ENCODE results near the gene NSF. TPM values are rescaled to one million over a fixed set of nuclear protein-coding genes. Genes with fewer than 3 reads are reported as not detected.
"Not testable (repeated sequence)": the region's sequence is repeated elsewhere in the genome, so short reads cannot be mapped to it uniquely, and the experiment has no call there.

The NSF gene
- total and polyA plus RNA-seq, 10 of the 15 experiments (the other 5 are each of a cell fraction or from before 2014, with no cell fraction given), result 6.8 to 25.6 (median 16.8) TPM

GRCh38 chr17:46579083-46580075 is 11.1 kb upstream of the NSF start, which contains the start of gene ARL17A:
Gene ARL17A, minus strand, starts transcription at chr17:46579691. Its CDS starts 3,369 bp downstream, at chr17:46576322.
- DNase-seq (ENCODE audit: low read depth, low spot score); SMC1A ChIA-PET (ENCODE audit: uncharacterized antibody, unreplicated experiment); H3K9ac ChIP-seq (ENCODE audit: control insufficient read depth, insufficient read depth, low read length); in situ Hi-C loops (cut with MboI); CTCF ChIA-PET; H3K27me3 ChIP-seq (replicated peaks in 1 of 2; ENCODE audit: control insufficient read depth in 2 of 2, insufficient read depth in 2 of 2, low read length in 1 of 2); RAD21 ChIA-PET (ENCODE audit: unreplicated experiment); H3K27ac ChIP-seq (ENCODE audit: control insufficient read depth, insufficient read depth); H3K9me3 ChIP-seq (replicated peaks; ENCODE audit: control insufficient read depth, insufficient read depth, low read length); H3K79me2 ChIP-seq (ENCODE audit: control insufficient read depth, insufficient read depth, low read length); H2AFZ ChIP-seq (ENCODE audit: control insufficient read depth, low read depth, low read length); H4K20me1 ChIP-seq (ENCODE audit: control insufficient read depth, insufficient read depth); intact Hi-C loops (cut with micrococcal nuclease; ENCODE audit: unreplicated experiment); H3K4me1 ChIP-seq (ENCODE audit: control insufficient read depth, insufficient read depth, low read length); H3K4me3 ChIP-seq; POLR2A ChIA-PET; H3K36me3 ChIP-seq (ENCODE audit: control insufficient read depth in 2 of 2, insufficient read depth in 2 of 2, low read length in 1 of 2); H3K4me2 ChIP-seq (ENCODE audit: control insufficient read depth, insufficient read depth): not testable (repeated sequence)
- FAIRE-seq (peak; percentile 100), ATAC-seq (peak; percentile 93)
- WGBS (ENCODE audit: insufficient coverage, insufficient replicate concordance, low lambda C conversion rate, missing lambda C conversion rate), result 0% methylated on average over 5 of the region's 65 CpGs
- TSS peak; percentile 88 for BruUV-seq (replicated peaks)

- H3K27me3 ChIP-seq (replicated peaks in 1 of 2; ENCODE audit: control insufficient read depth in 2 of 2, insufficient read depth in 2 of 2, low read length in 1 of 2); H3K36me3 ChIP-seq (ENCODE audit: control insufficient read depth in 2 of 2, insufficient read depth in 2 of 2, low read length in 1 of 2); H3K4me3 ChIP-seq; BruUV-seq (replicated peaks); intact Hi-C loops (cut with micrococcal nuclease; ENCODE audit: unreplicated experiment); H3K4me1 ChIP-seq (ENCODE audit: control insufficient read depth, insufficient read depth, low read length); H3K27ac ChIP-seq (ENCODE audit: control insufficient read depth, insufficient read depth); POLR2A ChIA-PET; in situ Hi-C loops (cut with MboI); CTCF ChIA-PET; H3K9me3 ChIP-seq (replicated peaks; ENCODE audit: control insufficient read depth, insufficient read depth, low read length); SMC1A ChIA-PET (ENCODE audit: uncharacterized antibody, unreplicated experiment); H2AFZ ChIP-seq (ENCODE audit: control insufficient read depth, low read depth, low read length); FAIRE-seq; H3K79me2 ChIP-seq (ENCODE audit: control insufficient read depth, insufficient read depth, low read length); H3K4me2 ChIP-seq (ENCODE audit: control insufficient read depth, insufficient read depth); H4K20me1 ChIP-seq (ENCODE audit: control insufficient read depth, insufficient read depth); RAD21 ChIA-PET (ENCODE audit: unreplicated experiment); DNase-seq (ENCODE audit: low read depth, low spot score); H3K9ac ChIP-seq (ENCODE audit: control insufficient read depth, insufficient read depth, low read length): not testable (repeated sequence)
- peak; percentile 11; the same call in 2 of the 3 replicates for ATAC-seq
- WGBS (ENCODE audit: insufficient coverage, insufficient replicate concordance, low lambda C conversion rate, missing lambda C conversion rate), result 25% methylated on average over 4 of the region's 18 CpGs
Measured at GRCh38 chr17:46580082-46580481, 10.4 kb upstream of the NSF start.

GRCh38 chr17:46585444-46585843 is 5.0 kb upstream of the NSF start:
- H3K9ac ChIP-seq (ENCODE audit: control insufficient read depth, insufficient read depth, low read length); H3K27me3 ChIP-seq (replicated peaks in 1 of 2; ENCODE audit: control insufficient read depth in 2 of 2, insufficient read depth in 2 of 2, low read length in 1 of 2); FAIRE-seq; CTCF ChIA-PET; H3K4me1 ChIP-seq (ENCODE audit: control insufficient read depth, insufficient read depth, low read length); intact Hi-C loops (cut with micrococcal nuclease; ENCODE audit: unreplicated experiment); H2AFZ ChIP-seq (ENCODE audit: control insufficient read depth, low read depth, low read length); in situ Hi-C loops (cut with MboI); H3K27ac ChIP-seq (ENCODE audit: control insufficient read depth, insufficient read depth); H3K4me2 ChIP-seq (ENCODE audit: control insufficient read depth, insufficient read depth); H3K36me3 ChIP-seq (ENCODE audit: control insufficient read depth in 2 of 2, insufficient read depth in 2 of 2, low read length in 1 of 2); ATAC-seq; SMC1A ChIA-PET (ENCODE audit: uncharacterized antibody, unreplicated experiment); DNase-seq (ENCODE audit: low read depth, low spot score); POLR2A ChIA-PET; H4K20me1 ChIP-seq (ENCODE audit: control insufficient read depth, insufficient read depth); BruUV-seq (replicated peaks); H3K9me3 ChIP-seq (replicated peaks; ENCODE audit: control insufficient read depth, insufficient read depth, low read length); H3K4me3 ChIP-seq; RAD21 ChIA-PET (ENCODE audit: unreplicated experiment); H3K79me2 ChIP-seq (ENCODE audit: control insufficient read depth, insufficient read depth, low read length): not testable (repeated sequence)
- no CpG with 5 or more reads among the region's 3 CpGs for WGBS (ENCODE audit: insufficient coverage, insufficient replicate concordance, low lambda C conversion rate, missing lambda C conversion rate)

- no CpG with 5 or more reads among the region's 7 CpGs for WGBS (ENCODE audit: insufficient coverage, insufficient replicate concordance, low lambda C conversion rate, missing lambda C conversion rate)
- POLR2A ChIA-PET; H3K4me3 ChIP-seq; H3K27me3 ChIP-seq (replicated peaks in 1 of 2; ENCODE audit: control insufficient read depth in 2 of 2, insufficient read depth in 2 of 2, low read length in 1 of 2); H3K9ac ChIP-seq (ENCODE audit: control insufficient read depth, insufficient read depth, low read length); H3K9me3 ChIP-seq (replicated peaks; ENCODE audit: control insufficient read depth, insufficient read depth, low read length); in situ Hi-C loops (cut with MboI); RAD21 ChIA-PET (ENCODE audit: unreplicated experiment); H3K4me2 ChIP-seq (ENCODE audit: control insufficient read depth, insufficient read depth); H3K79me2 ChIP-seq (ENCODE audit: control insufficient read depth, insufficient read depth, low read length); FAIRE-seq; H3K27ac ChIP-seq (ENCODE audit: control insufficient read depth, insufficient read depth); H3K36me3 ChIP-seq (ENCODE audit: control insufficient read depth in 2 of 2, insufficient read depth in 2 of 2, low read length in 1 of 2); H2AFZ ChIP-seq (ENCODE audit: control insufficient read depth, low read depth, low read length); H4K20me1 ChIP-seq (ENCODE audit: control insufficient read depth, insufficient read depth); DNase-seq (ENCODE audit: low read depth, low spot score); SMC1A ChIA-PET (ENCODE audit: uncharacterized antibody, unreplicated experiment); CTCF ChIA-PET; H3K4me1 ChIP-seq (ENCODE audit: control insufficient read depth, insufficient read depth, low read length); intact Hi-C loops (cut with micrococcal nuclease; ENCODE audit: unreplicated experiment): not testable (repeated sequence)
- ATAC-seq, result peak; percentile 88
- TSS peak; percentile 55 for BruUV-seq (replicated peaks)
Measured at GRCh38 chr17:46591332-46591731, 863 bp downstream of the NSF start.

Measured in GM12878 (cell line).